ENCODE results near the gene ACP7. TPM values are rescaled to one million over a fixed set of nuclear protein-coding genes. Genes with fewer than 3 reads are reported as not detected.
"Not testable (repeated sequence)": the region's sequence is repeated elsewhere in the genome, so short reads cannot be mapped to it uniquely, and the experiment has no call there.

The ACP7 gene
- total and polyA plus RNA-seq, 8 donors = not detected

DNA sequence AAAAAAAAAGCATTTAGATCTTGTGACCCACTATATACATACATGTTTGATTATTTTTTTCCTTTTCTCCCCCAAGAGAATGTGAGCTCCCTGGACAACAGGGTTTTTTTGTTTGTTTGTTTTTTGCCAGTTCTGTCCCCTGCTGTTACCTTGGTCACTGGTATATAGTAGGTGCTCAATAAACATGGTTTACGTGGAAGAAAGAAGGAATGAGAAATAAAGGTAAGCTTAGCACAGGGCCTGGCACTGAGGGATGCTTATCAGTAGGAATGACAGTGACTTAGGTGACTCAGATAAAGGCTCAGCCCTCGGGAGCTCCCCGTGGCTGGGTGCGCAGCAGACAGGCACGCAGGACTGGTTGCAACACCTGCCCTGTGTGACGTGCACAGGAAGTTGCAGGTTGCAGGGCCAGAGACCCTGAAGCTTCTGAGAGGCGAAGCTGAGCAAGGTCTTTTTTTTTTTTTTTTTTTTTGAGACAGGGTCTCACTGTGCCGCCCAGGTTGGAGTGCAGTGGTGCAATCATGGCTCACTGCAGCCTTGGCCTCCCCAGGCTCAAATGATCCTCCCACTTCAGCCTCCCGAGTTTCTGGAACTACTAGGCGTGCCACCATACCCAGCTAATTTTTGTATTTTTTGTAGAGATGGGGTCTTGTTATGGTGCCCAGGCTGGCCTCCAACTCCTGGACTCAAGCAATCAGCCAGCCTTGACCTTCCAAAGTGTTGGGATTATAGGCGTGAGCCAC is 31.1 kb downstream of the ACP7 start:
- intact Hi-C loops (cut with DNase I; ENCODE audit: low total_unique reads) = no loop called here
- Histone ChIP-seq H3K4me3 (no peak overlapping the region), H3K36me3 (no peaks in the 10 kb centered on the region), H3K27me3 (peaks cover 0 to 50% (median 0%) of the 10 kb centered on the region in 3 donors), H3K27ac (no peak overlapping the region), H3K4me1 (no peaks in the 10 kb centered on the region), H3K9me3 (no peaks in the 10 kb centered on the region)
- DNase-seq = no peak
- no peak for TF ChIP-seq EP300 (IDR thresholded peaks at IDR 0.05)
- TF ChIP-seq, protein P1, sequence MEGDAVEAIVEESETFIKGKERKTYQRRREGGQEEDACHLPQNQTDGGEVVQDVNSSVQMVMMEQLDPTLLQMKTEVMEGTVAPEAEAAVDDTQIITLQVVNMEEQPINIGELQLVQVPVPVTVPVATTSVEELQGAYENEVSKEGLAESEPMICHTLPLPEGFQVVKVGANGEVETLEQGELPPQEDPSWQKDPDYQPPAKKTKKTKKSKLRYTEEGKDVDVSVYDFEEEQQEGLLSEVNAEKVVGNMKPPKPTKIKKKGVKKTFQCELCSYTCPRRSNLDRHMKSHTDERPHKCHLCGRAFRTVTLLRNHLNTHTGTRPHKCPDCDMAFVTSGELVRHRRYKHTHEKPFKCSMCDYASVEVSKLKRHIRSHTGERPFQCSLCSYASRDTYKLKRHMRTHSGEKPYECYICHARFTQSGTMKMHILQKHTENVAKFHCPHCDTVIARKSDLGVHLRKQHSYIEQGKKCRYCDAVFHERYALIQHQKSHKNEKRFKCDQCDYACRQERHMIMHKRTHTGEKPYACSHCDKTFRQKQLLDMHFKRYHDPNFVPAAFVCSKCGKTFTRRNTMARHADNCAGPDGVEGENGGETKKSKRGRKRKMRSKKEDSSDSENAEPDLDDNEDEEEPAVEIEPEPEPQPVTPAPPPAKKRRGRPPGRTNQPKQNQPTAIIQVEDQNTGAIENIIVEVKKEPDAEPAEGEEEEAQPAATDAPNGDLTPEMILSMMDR (IDR thresholded peaks at IDR 0.05) = no peak
- TF ChIP-seq POLR2A (IDR thresholded peaks at IDR 0.05) = no peak
- no peak for TF ChIP-seq POLR2AphosphoS5 (IDR thresholded peaks at IDR 0.05)
- WGBS, 5 donors = 82 to 89% (median 86%) methylated on average over 11 of the region's 11 CpGs

- H3K27me3 ChIP-seq = peaks cover 0 to 42% (median 0%) of the 10 kb centered on the region in 3 donors
- intact Hi-C loops (cut with DNase I; ENCODE audit: low total_unique reads); H3K36me3 ChIP-seq; H3K27ac ChIP-seq; H3K9me3 ChIP-seq; H3K4me1 ChIP-seq; H3K4me3 ChIP-seq; DNase-seq: not testable (repeated sequence)
- 83 to 89% (median 86%) methylated on average over 8 of the region's 8 CpGs for WGBS, 5 donors
These were observed 32.9 kb downstream of the ACP7 start for GRCh38 chr19:39117023-39117422.

- Histone ChIP-seq H3K9me3 (no peaks in the 10 kb centered on the region), H3K36me3 (no peaks in the 10 kb centered on the region), H3K27ac (no peak overlapping the region), H3K4me1 (peaks cover 0 to 20% (median 11%) of the 10 kb centered on the region in 4 donors), H3K4me3 (no peak overlapping the region), H3K27me3 (peaks cover 0 to 15% (median 0%) of the 10 kb centered on the region in 3 donors)
- intact Hi-C loops (cut with DNase I; ENCODE audit: low total_unique reads) = loop anchor here (5.0 kb wide), 1 partner anchor 67 kb away; no protein-coding TSS in a partner anchor
- TF ChIP-seq, protein P1 (IDR thresholded peaks at IDR 0.05) = no peak
- TF ChIP-seq EP300 (IDR thresholded peaks at IDR 0.05) (no peak), POLR2A (IDR thresholded peaks at IDR 0.05) (no peak)
- no peak for DNase-seq
- 40 to 90% (median 68%) methylated on average over 1 of the region's 1 CpG for WGBS, 5 donors
These were observed 35.7 kb downstream of the ACP7 start for GRCh38 chr19:39119830-39120229.

DNA sequence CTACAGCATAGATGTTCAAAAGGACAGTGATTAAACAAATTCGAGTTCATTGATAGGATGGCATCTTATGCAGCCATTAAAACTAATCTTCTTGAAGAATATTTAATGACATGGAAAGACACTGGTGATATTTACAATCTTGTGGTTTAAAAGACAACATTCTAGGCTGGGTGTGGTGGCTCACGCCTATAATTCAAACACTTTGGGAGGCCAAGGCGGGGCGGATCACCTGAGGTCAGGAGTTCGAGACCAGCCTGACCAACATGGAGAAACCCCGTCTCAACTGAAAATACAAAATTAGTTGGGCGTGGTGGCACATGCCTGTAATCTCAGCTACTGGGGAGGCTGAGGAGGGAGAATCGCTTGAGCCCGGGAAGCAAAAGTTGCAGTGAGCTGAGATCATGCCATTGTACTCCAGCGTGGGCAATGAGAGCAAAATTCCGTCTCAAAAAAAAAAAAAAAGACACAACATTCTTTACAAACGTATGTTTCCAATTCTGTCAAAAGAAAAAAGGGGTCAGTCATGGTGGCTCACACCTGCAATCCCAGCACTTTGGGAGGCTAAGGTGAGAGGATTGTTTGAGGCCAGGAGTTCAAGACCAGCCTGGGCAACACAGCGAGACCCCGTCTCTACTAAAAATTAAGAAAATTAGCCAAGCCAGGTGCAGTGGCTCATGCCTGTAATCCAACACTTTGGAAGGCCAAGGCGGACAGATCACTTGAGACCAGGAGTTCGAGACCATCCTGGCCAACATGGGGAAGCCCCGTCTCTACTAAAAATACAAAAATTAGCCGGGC is 39.0 kb downstream of the ACP7 start:
- peaks cover 15 to 49% (median 40%) of the 10 kb centered on the region in 4 donors for H3K4me1 ChIP-seq
- peaks cover 0 to 15% (median 0%) of the 10 kb centered on the region in 3 donors for H3K27me3 ChIP-seq
- no peaks in the 10 kb centered on the region for H3K36me3 ChIP-seq
- intact Hi-C loops (cut with DNase I; ENCODE audit: low total_unique reads) = loop anchor here (5.0 kb wide), 1 partner anchor 64 kb away; no protein-coding TSS in a partner anchor
- H3K4me3 ChIP-seq = no peak overlapping the region
- WGBS, 5 donors = 67 to 77% (median 69%) methylated on average over 17 to 18 of the region's 18 CpGs
- H3K9me3 ChIP-seq = no peaks in the 10 kb centered on the region
- DNase-seq = no peak
- TF ChIP-seq, protein P1 (IDR thresholded peaks at IDR 0.05) = no peak
- no peak for TF ChIP-seq EP300 (IDR thresholded peaks at IDR 0.05)
- no peak for TF ChIP-seq POLR2AphosphoS5 (IDR thresholded peaks at IDR 0.05)
- TF ChIP-seq POLR2A (IDR thresholded peaks at IDR 0.05) = no peak
- H3K27ac ChIP-seq = no peak overlapping the region
